Activated CD8-positive, alpha-beta T cell treated with anti-CD3 and anti-CD28 coated beads, Interleukin-2, amount 10 ng/mL, durations not matched to agents 7 days and 5 days (primary cell): Measurements from ENCODE around the gene RHEB. TPM values are rescaled to one million over a fixed set of nuclear protein-coding genes. Genes with fewer than 3 reads are reported as not detected.

Experiments
- ATAC-seq: fragments of 150-1000 bp; cut with Tn5 transposase; one replicate; pipeline ENCODE4 v1.10.0; 2021; ENCODE audit warnings: moderate library complexity
- CTCF ChIA-PET: fragments of 350-600 bp; sonication (Branson Sonifier 250); formaldehyde crosslinking; loops from one replicate; lab custom pipeline; 2021; ENCODE audit warnings: antibody characterized with exemption; lab: Charles Lee
- POLR2A ChIA-PET: fragments of 350-600 bp; sonication (Branson Sonifier 250); formaldehyde crosslinking; loops from one replicate; lab custom pipeline; 2021; ENCODE audit warnings: antibody characterized with exemption; lab: Charles Lee
- DNase-seq: peaks from one replicate; pipeline ENCODE4 v3.0.0-alpha.2; 2020
- H3K27ac Mint-ChIP-seq: one replicate; pipeline ENCODE4 v1.8.0; 2021; ENCODE audit warnings: mild to moderate bottlenecking, mixed read lengths
- H3K27me3 Mint-ChIP-seq: one replicate; pipeline ENCODE4 v1.8.0; 2021; ENCODE audit warnings: low read depth, mixed read lengths
- H3K36me3 Mint-ChIP-seq: one replicate; pipeline ENCODE4 v1.8.0; 2021; ENCODE audit warnings: low read depth, mixed read lengths
- H3K4me1 Mint-ChIP-seq: one replicate; pipeline ENCODE4 v1.8.0; 2021; ENCODE audit warnings: low read depth, mixed read lengths
- H3K4me3 Mint-ChIP-seq: one replicate; pipeline ENCODE4 v1.8.0; 2021; ENCODE audit warnings: mild to moderate bottlenecking, mixed read lengths
- H3K9me3 Mint-ChIP-seq: one replicate; pipeline ENCODE4 v1.8.0; 2022; ENCODE audit warnings: mixed read lengths; ENCODE audit not compliant: insufficient read depth
- total RNA-seq, 2 experiments: library from RNA; stranded (reverse); gene quantifications; one replicate each; pipeline ENCODE4 v1.2.3, GENCODE V29; 2021

RHEB gene
- total RNA-seq, 2 experiments from 2014 or later: 81.1 to 90.3 TPM

GRCh38 chr7:151426904-151427704, 92.6 kb downstream of the RHEB start:
- CTCF ChIA-PET: interaction anchor here (1.2 kb wide), 1 partner anchor 15 kb away, joined by 3 read pairs; no protein-coding TSS in a partner anchor
- Mint-ChIP-seq H3K27me3 (peaks cover 12% of the 10 kb centered on the region), H3K4me3 (no peak overlapping the region), H3K4me1 (peaks cover 40% of the 10 kb centered on the region), H3K36me3 (peaks cover under 1% of the 10 kb centered on the region), H3K9me3 (no peaks in the 10 kb centered on the region), H3K27ac (no peak overlapping the region)
- DNase-seq (no peak), ATAC-seq (no peak)
- POLR2A ChIA-PET: no interaction called here

- Mint-ChIP-seq H3K27ac (no peak overlapping the region), H3K4me1 (peaks cover 35% of the 10 kb centered on the region), H3K4me3 (no peak overlapping the region), H3K36me3 (peaks cover 3% of the 10 kb centered on the region), H3K9me3 (no peaks in the 10 kb centered on the region), H3K27me3 (peaks cover 17% of the 10 kb centered on the region)
- ATAC-seq (no peak), DNase-seq (no peak)
- CTCF ChIA-PET: no interaction called here
- POLR2A ChIA-PET: no interaction called here
Observed at GRCh38 chr7:151426441-151426903, 93.2 kb downstream of the RHEB start.

DNA sequence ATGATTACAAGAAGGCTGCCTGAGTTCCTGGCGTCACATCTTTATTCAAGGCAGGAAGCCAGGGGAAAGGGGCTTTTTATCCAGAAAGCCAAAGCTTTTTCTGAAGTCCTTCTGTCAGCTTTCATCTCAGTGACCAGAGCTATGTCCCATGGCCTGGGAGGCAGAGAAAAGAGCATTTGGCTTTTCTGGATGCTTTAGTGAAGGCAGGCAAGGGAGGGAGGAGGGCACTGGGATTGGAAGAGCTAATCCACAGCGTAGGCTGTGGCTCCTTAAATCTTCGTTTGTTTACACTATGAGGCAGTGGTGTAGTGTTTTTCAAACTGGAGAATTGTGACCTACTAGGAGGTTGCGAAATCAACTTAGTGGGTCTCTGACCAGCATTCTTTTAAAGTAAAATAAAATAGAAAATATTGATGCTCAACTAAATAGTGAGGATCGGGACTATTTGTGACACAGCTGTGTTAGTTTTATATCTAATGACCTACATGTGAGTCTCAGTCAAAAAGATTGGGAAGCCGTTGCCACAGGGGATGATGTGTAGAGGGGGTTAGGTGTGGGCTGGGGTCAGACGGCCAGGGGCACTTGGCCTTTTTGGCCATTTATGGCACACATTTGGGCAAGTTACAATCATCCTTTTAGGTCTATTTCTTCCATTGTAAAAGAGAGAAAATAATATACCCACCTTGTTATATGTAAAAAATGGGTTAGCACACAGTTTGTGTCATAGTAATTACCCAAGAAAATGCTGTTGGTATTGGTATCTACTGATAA, 93.8 kb downstream of the RHEB start:
- Mint-ChIP-seq H3K27ac (no peak overlapping the region), H3K36me3 (peaks cover 3% of the 10 kb centered on the region), H3K27me3 (peaks cover 17% of the 10 kb centered on the region), H3K4me1 (peaks cover 31% of the 10 kb centered on the region), H3K9me3 (no peaks in the 10 kb centered on the region), H3K4me3 (no peak overlapping the region)
- DNase-seq (no peak), ATAC-seq (no peak)
- ChIA-PET CTCF (interaction anchor here (0.8 kb wide), 1 partner anchor 22 kb away, joined by 4 read pairs; no protein-coding TSS in a partner anchor), POLR2A (no interaction called here)

GRCh38 chr7:151424799-151425198, 94.9 kb downstream of the RHEB start:
- ATAC-seq: no peak

DNA sequence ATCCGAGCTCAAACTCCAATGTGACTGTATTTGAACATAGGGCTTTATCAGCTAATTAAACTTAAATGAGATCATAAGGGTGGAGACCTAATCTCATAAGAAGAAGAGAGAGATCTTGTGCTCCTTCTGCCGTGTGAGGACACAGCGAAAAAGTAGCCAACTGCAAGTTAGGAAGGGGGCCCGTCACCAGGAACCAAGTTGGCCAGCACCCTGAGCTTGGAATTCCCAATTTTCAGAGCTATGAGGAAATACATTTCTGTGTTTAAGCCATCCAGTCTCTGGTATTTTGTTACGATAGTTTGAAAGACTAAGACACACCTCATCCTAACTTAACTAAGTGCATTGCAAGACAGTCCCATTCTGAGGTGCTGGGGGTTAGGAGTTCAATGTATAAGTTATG, 95.8 kb downstream of the RHEB start:
- CTCF ChIA-PET: interaction anchor here (1.3 kb wide), 1 partner anchor 56 kb away, joined by 3 read pairs; no protein-coding TSS in a partner anchor
- DNase-seq: no peak
- no peak for ATAC-seq
- Mint-ChIP-seq H3K27me3 (peaks cover 17% of the 10 kb centered on the region), H3K36me3 (peaks cover 3% of the 10 kb centered on the region), H3K4me3 (no peak overlapping the region), H3K9me3 (peaks cover 9% of the 10 kb centered on the region), H3K4me1 (peaks cover 13% of the 10 kb centered on the region), H3K27ac (no peak overlapping the region)
- POLR2A ChIA-PET: no interaction called here

More at GRCh38 chr7:151424799-151425198, 94.9 kb downstream of the RHEB start:
- Mint-ChIP-seq H3K36me3 (peaks cover 3% of the 10 kb centered on the region), H3K27ac (no peak overlapping the region), H3K4me1 (peaks cover 22% of the 10 kb centered on the region), H3K27me3 (peaks cover 17% of the 10 kb centered on the region), H3K9me3 (peaks cover 8% of the 10 kb centered on the region), H3K4me3 (no peak overlapping the region)
- POLR2A ChIA-PET: no interaction called here
- DNase-seq: no peak
- CTCF ChIA-PET: interaction anchor here (0.8 kb wide), 1 partner anchor 23 kb away, joined by 4 read pairs; no protein-coding TSS in a partner anchor

GRCh38 chr7:151423226-151423625, 96.5 kb downstream of the RHEB start:
- CTCF ChIA-PET: interaction anchor here (1.3 kb wide), 1 partner anchor 55 kb away, joined by 3 read pairs; no protein-coding TSS in a partner anchor
- POLR2A ChIA-PET: no interaction called here
- peaks cover 17% of the 10 kb centered on the region for H3K27me3 Mint-ChIP-seq

DNA sequence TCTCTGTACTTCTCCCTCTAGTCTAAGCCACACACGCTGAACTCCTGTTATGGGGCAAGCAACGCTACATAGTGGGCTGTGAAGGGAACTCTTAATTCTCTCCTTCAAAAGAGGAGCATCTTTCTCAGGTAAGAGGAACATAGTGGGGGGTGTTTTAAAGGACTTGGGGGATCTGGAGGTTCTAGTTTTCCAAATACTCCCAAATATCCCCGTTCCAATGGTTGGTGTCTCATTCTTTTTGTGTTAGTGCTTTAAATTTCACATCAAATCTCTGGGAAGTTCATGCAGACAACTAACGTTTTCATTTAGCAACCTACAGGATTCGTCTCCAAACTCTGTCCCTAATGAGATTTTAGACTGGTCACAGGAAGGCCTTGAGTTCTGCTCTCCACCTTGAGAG, 97.5 kb downstream of the RHEB start:
- no peak overlapping the region for H3K4me3 Mint-ChIP-seq
- H3K27ac Mint-ChIP-seq: no peak overlapping the region
- H3K4me1 Mint-ChIP-seq: no peaks in the 10 kb centered on the region
- POLR2A ChIA-PET: no interaction called here
- CTCF ChIA-PET: no interaction called here
- H3K9me3 Mint-ChIP-seq: peaks cover 15% of the 10 kb centered on the region
- peaks cover 20% of the 10 kb centered on the region for H3K27me3 Mint-ChIP-seq
- peaks cover 6% of the 10 kb centered on the region for H3K36me3 Mint-ChIP-seq
- DNase-seq (no peak), ATAC-seq (no peak)

More at GRCh38 chr7:151423226-151423625, 96.5 kb downstream of the RHEB start:
- no peak overlapping the region for H3K4me3 Mint-ChIP-seq
- H3K36me3 Mint-ChIP-seq: peaks cover 4% of the 10 kb centered on the region
- peaks cover 6% of the 10 kb centered on the region for H3K4me1 Mint-ChIP-seq
- DNase-seq: no peak
- H3K27ac Mint-ChIP-seq: no peak overlapping the region
- H3K9me3 Mint-ChIP-seq: peaks cover 12% of the 10 kb centered on the region
- no peak for ATAC-seq

DNA sequence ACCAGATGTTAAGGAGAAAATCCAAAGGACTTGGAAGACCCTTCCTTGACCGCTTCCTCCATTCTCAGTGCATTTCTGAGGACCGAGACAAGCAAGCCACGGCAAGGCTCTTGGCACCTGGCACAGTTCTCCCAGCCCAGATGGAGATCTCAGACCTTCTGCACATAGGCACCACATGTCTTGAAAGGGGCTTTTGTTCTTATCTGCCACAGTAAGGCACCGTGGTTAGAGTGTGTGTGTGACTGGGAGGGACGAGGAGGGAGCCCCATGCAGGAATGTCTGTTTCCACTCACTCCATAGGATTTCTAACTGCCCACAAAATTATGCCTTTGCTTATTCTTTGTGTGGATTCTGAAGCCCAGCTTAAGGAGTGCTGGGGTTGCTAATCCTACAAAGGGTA, 99.6 kb downstream of the RHEB start:
- CTCF ChIA-PET: no interaction called here
- H3K27me3 Mint-ChIP-seq: peaks cover 21% of the 10 kb centered on the region
- POLR2A ChIA-PET: no interaction called here

GRCh38 chr7:151416941-151417315, 102.8 kb downstream of the RHEB start:
- Mint-ChIP-seq H3K27ac (no peak overlapping the region), H3K4me1 (peaks cover 2% of the 10 kb centered on the region), H3K4me3 (no peak overlapping the region), H3K36me3 (peaks cover 3% of the 10 kb centered on the region), H3K27me3 (peaks cover 34% of the 10 kb centered on the region), H3K9me3 (peaks cover 15% of the 10 kb centered on the region)
- no peak for ATAC-seq
- ChIA-PET POLR2A (no interaction called here), CTCF (no interaction called here)
- DNase-seq: no peak

More for the DNA sequence above, 99.6 kb downstream of the RHEB start:
- DNase-seq: no peak
- Mint-ChIP-seq H3K4me1 (no peaks in the 10 kb centered on the region), H3K4me3 (no peak overlapping the region), H3K27ac (no peak overlapping the region), H3K9me3 (peaks cover 15% of the 10 kb centered on the region), H3K36me3 (peaks cover 6% of the 10 kb centered on the region)
- ATAC-seq: no peak

DNA sequence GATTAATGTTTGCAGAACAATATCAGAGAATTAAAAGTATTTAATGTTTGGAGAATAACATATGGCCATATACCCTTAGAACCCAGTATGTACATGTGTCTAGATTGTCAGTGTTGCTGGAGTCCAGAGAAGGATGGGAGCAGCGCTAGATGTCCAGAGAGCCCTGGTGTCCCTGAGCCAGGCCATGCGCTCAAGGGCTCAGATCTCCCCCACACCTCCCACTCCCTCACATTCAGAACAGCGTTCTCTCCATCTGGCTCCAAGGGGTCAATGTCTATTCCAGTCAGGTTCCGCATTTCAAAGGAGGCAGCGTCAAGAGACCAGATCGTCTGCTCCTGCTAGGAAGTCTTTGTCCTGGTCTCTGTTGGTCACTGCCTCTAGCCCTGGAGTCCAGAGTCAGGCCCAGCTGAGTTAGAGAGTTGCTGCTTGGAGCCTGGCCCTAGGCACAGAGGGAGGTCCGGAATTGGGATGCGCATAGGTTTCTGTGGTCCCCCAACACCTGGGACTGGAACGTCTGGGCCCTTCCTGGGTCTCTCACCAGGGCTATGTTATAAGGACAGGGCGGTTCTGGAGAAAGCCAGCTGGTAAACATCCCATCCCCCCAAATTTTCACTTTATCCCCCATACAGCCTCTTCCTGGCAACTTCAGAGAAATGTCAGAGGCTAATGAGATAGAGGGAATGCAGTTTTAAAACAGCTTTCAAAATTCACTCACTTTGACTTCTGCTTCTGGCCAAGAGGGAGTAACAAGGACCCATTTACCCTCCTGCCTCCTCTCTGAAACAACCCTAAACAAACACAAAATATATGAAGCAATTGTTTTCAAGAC, 103.4 kb downstream of the RHEB start:
- Mint-ChIP-seq H3K4me1 (peaks cover 2% of the 10 kb centered on the region), H3K9me3 (peaks cover 15% of the 10 kb centered on the region), H3K4me3 (no peak overlapping the region), H3K36me3 (peaks cover 2% of the 10 kb centered on the region), H3K27me3 (peaks cover 37% of the 10 kb centered on the region), H3K27ac (no peak overlapping the region)
- DNase-seq (no peak), ATAC-seq (no peak)
- POLR2A ChIA-PET: no interaction called here
- CTCF ChIA-PET: no interaction called here
